ENCODE results near the gene CDKN2A. TPM values are rescaled to one million over a fixed set of nuclear protein-coding genes. Genes with fewer than 3 reads are reported as not detected.

CDKN2A gene
- polyA plus RNA-seq (2011; rRNA removed): 15.2 and 20.0 TPM in 2 replicates
- polyA minus RNA-seq (2011; rRNA and poly(A)+ RNA removed): 4.2 and 5.0 TPM in 2 replicates

- ChIA-PET POLR2A (no interaction called here), CTCF (interaction anchor here (0.6 to 5.8 kb wide), 11 partner anchors 13 to 250 kb away, joined by 3 to 40 read pairs (median 4); partner anchors contain the start of gene CDKN2B)
- DNase-seq (ENCODE audit: low read depth): no peak
- no peaks in the 10 kb centered on the region for H3K27me3 ChIP-seq (ENCODE audit: control insufficient read depth, insufficient read depth, low read length)
- H3K4me3 ChIP-seq (ENCODE audit: low read depth, low read length): peak within 1 kb of the TSS; percentile 86
- no peak for TF ChIP-seq CTCF (IDR thresholded peaks at IDR 0.05; ENCODE audit: insufficient read depth, low read depth, low read length)
- no peaks in the 10 kb centered on the region for H3K36me3 ChIP-seq (ENCODE audit: control insufficient read depth, insufficient read depth, low read length)
Observed at GRCh38 chr9:21993893-21994555, at the start of gene CDKN2A. Gene CDKN2A (minus strand): TSS chr9:21994392.

GRCh38 chr9:22043928-22044327 lies 49.7 kb upstream of the CDKN2A start:
- no peak for DNase-seq (ENCODE audit: low read depth)
- peaks cover 1% of the 10 kb centered on the region; the same call in 1 of the 2 replicates for H3K27me3 ChIP-seq (ENCODE audit: control insufficient read depth, insufficient read depth, low read length)
- H3K36me3 ChIP-seq (ENCODE audit: control insufficient read depth, insufficient read depth, low read length): no peaks in the 10 kb centered on the region
- CTCF ChIA-PET: interaction anchor here (1.9 kb wide), 1 partner anchor 76 kb away, joined by 5 read pairs; no protein-coding TSS in a partner anchor
- POLR2A ChIA-PET: no interaction called here
- TF ChIP-seq CTCF (IDR thresholded peaks at IDR 0.05; ENCODE audit: insufficient read depth, low read depth, low read length): no peak
- no peak overlapping the region for H3K4me3 ChIP-seq (ENCODE audit: low read depth, low read length)

- Histone ChIP-seq H3K4me3 (ENCODE audit: low read depth, low read length) (no peak overlapping the region), H3K27me3 (ENCODE audit: control insufficient read depth, insufficient read depth, low read length) (peaks cover 1% of the 10 kb centered on the region; the same call in 1 of the 2 replicates), H3K36me3 (ENCODE audit: control insufficient read depth, insufficient read depth, low read length) (no peaks in the 10 kb centered on the region)
- CTCF ChIA-PET: interaction anchor here (0.6 to 6.2 kb wide), 4 partner anchors 17 to 78 kb away, joined by 3 to 46 read pairs (median 4); partner anchors contain the start of gene CDKN2B
- POLR2A ChIA-PET: no interaction called here
- TF ChIP-seq CTCF (IDR thresholded peaks at IDR 0.05; ENCODE audit: insufficient read depth, low read depth, low read length): no peak
- no peak for DNase-seq (ENCODE audit: low read depth)
Observed at GRCh38 chr9:22041775-22042174, 47.6 kb upstream of the CDKN2A start.

GRCh38 chr9:22041344-22041743 lies 47.2 kb upstream of the CDKN2A start:
- ChIA-PET CTCF (interaction anchor here (1.1 to 6.2 kb wide), 2 partner anchors 17 to 33 kb away, joined by 3 to 46 read pairs; partner anchors contain the start of gene CDKN2B), POLR2A (no interaction called here)
- no peak for DNase-seq (ENCODE audit: low read depth)
- peaks cover 1% of the 10 kb centered on the region; the same call in 1 of the 2 replicates for H3K27me3 ChIP-seq (ENCODE audit: control insufficient read depth, insufficient read depth, low read length)
- no peak for TF ChIP-seq CTCF (IDR thresholded peaks at IDR 0.05; ENCODE audit: insufficient read depth, low read depth, low read length)
- no peaks in the 10 kb centered on the region for H3K36me3 ChIP-seq (ENCODE audit: control insufficient read depth, insufficient read depth, low read length)
- H3K4me3 ChIP-seq (ENCODE audit: low read depth, low read length): no peak overlapping the region

- no peak for TF ChIP-seq CTCF (IDR thresholded peaks at IDR 0.05; ENCODE audit: insufficient read depth, low read depth, low read length)
- Histone ChIP-seq H3K36me3 (ENCODE audit: control insufficient read depth, insufficient read depth, low read length) (no peaks in the 10 kb centered on the region), H3K4me3 (ENCODE audit: low read depth, low read length) (no peak overlapping the region), H3K27me3 (ENCODE audit: control insufficient read depth, insufficient read depth, low read length) (peaks cover 1% of the 10 kb centered on the region; the same call in 1 of the 2 replicates)
- CTCF ChIA-PET: interaction anchor here (1.7 to 6.2 kb wide), 4 partner anchors 33 to 229 kb away, joined by 7 to 46 read pairs (median 9); partner anchors contain the start of gene CDKN2B
- DNase-seq (ENCODE audit: low read depth): peak; percentile 71
- POLR2A ChIA-PET: no interaction called here
Observed at GRCh38 chr9:22040760-22041159, 46.6 kb upstream of the CDKN2A start.

Measured in BJ (cell line).